Measurements from ENCODE around the gene SMAD3.

DNA sequence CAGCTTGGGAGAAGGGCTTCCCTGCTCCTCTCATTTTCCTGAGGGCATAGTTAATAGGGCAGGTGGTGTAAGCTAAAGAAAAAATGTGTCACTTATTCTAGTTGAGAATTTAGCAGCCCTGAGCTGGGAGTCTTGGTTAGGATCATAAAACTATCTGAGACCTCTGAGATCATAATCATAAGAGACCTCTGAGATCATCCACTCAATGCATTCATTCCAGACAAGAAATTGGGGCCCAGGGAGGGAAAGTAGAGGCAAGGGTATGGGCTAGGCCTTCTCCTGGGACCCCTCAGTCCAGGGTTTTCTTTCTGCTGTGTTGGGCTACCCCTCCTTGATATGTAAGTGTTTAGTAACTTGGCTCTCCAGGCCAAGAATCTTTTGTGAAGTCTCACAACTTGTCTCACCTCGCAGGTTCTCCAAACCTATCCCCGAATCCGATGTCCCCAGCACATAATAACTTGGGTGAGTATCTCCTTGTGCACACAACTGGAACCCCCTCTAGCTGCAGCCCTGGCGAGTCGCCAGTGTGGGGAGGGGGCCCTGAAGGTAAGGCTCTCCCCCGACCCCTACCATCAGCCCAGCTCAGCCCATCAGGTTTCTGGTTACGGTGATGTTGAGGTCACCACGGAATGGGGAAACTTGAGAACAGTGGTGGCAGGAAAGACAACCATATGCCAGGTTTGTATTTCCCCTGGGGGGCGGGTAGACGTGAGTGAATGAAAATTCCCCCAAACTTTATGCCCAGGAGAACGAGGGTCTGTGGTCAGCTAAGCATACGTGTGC is 104.9 kb downstream of the SMAD3 start:
- no peak for TF ChIP-seq POLR2AphosphoS5 (IDR thresholded peaks at IDR 0.05; ENCODE audit: low read depth)
- no peak for TF ChIP-seq GABPA (IDR thresholded peaks at IDR 0.05; ENCODE audit: low read depth)
- TF ChIP-seq, protein P1, sequence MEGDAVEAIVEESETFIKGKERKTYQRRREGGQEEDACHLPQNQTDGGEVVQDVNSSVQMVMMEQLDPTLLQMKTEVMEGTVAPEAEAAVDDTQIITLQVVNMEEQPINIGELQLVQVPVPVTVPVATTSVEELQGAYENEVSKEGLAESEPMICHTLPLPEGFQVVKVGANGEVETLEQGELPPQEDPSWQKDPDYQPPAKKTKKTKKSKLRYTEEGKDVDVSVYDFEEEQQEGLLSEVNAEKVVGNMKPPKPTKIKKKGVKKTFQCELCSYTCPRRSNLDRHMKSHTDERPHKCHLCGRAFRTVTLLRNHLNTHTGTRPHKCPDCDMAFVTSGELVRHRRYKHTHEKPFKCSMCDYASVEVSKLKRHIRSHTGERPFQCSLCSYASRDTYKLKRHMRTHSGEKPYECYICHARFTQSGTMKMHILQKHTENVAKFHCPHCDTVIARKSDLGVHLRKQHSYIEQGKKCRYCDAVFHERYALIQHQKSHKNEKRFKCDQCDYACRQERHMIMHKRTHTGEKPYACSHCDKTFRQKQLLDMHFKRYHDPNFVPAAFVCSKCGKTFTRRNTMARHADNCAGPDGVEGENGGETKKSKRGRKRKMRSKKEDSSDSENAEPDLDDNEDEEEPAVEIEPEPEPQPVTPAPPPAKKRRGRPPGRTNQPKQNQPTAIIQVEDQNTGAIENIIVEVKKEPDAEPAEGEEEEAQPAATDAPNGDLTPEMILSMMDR (IDR thresholded peaks at IDR 0.05; ENCODE audit: insufficient read depth, low read length), result no peak
- TF ChIP-seq, protein P2, sequence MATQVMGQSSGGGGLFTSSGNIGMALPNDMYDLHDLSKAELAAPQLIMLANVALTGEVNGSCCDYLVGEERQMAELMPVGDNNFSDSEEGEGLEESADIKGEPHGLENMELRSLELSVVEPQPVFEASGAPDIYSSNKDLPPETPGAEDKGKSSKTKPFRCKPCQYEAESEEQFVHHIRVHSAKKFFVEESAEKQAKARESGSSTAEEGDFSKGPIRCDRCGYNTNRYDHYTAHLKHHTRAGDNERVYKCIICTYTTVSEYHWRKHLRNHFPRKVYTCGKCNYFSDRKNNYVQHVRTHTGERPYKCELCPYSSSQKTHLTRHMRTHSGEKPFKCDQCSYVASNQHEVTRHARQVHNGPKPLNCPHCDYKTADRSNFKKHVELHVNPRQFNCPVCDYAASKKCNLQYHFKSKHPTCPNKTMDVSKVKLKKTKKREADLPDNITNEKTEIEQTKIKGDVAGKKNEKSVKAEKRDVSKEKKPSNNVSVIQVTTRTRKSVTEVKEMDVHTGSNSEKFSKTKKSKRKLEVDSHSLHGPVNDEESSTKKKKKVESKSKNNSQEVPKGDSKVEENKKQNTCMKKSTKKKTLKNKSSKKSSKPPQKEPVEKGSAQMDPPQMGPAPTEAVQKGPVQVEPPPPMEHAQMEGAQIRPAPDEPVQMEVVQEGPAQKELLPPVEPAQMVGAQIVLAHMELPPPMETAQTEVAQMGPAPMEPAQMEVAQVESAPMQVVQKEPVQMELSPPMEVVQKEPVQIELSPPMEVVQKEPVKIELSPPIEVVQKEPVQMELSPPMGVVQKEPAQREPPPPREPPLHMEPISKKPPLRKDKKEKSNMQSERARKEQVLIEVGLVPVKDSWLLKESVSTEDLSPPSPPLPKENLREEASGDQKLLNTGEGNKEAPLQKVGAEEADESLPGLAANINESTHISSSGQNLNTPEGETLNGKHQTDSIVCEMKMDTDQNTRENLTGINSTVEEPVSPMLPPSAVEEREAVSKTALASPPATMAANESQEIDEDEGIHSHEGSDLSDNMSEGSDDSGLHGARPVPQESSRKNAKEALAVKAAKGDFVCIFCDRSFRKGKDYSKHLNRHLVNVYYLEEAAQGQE (IDR thresholded peaks at IDR 0.05; ENCODE audit: insufficient replicate concordance, low read depth), result no peak
